K562 (cell line): ENCODE results near the gene NREP. TPM values are rescaled to one million over a fixed set of nuclear protein-coding genes. Genes with fewer than 3 reads are reported as not detected.

Source experiments
- ATAC-seq: fragments of 200-7000 bp; cut with Tn5 transposase; 3 replicates; pipeline ENCODE4 v1.9.1; 2020; ENCODE audit warnings: moderate library complexity
- BruUV-seq: library from RNA; stranded (reverse); fragments of 400-500 nt; replicated peaks from 2 replicates; lab custom pipeline; 2021; lab: Mats Ljungman, UMichigan
- CTCF ChIA-PET: fragments of 300-600 bp; formaldehyde crosslinking; extraction: SDS; loops from one replicate; lab custom pipeline; 2021; ENCODE audit warnings: low intra/inter-chr PET ratio; lab: Yijun Ruan, JAX
- POLR2A ChIA-PET: fragments of 300-600, 350-650 bp; sonication (Branson Sonifier 250); formaldehyde crosslinking; extraction: SDS; loops from one replicate; lab custom pipeline; 2021; ENCODE audit warnings: antibody characterized with exemption, inconsistent platforms; lab: Yijun Ruan, JAX
- DNase-seq, 4 experiments: peaks; one replicate each; pipeline versions ENCODE4 v3.0.0 to v3.0.0-alpha.2; 2011 to 2018; ENCODE audit warnings: low spot score in 3 of 4, mixed read lengths in 3 of 4; ENCODE audit errors: extremely low read depth in 1 of 4
- FAIRE-seq: peaks from 2 replicates; lab custom pipeline; 2011; peaks lifted over from hg19 to GRCh38; lab: Jason Lieb, UNC
- H2AFZ ChIP-seq: 2 replicates; pipeline ENCODE4 v1.6.0; 2011; ENCODE audit warnings: low read depth, low read length, control low read depth, inconsistent platforms
- H3K27ac ChIP-seq: fragments of 200-600 bp; 3 replicates; pipeline ENCODE4 v1.8.0; 2011; ENCODE audit warnings: low read depth, mild to moderate bottlenecking, control low read depth, inconsistent platforms, low read length, moderate library complexity, mixed read lengths; ENCODE audit errors: extremely low read depth
- H3K27me3 ChIP-seq, 2 experiments: fragments of 300-600 bp in 1 of 2; 2 replicates in 1 of 2; 3 replicates in 1 of 2; pipeline versions ENCODE4 v1.6.0 to v1.8.0; 2011; ENCODE audit warnings: inconsistent platforms in 2 of 2, low read length in 2 of 2, mild to moderate bottlenecking in 1 of 2, mixed read lengths in 1 of 2, moderate library complexity in 1 of 2; ENCODE audit not compliant: control insufficient read depth in 2 of 2, insufficient read depth in 2 of 2
- H3K36me3 ChIP-seq: fragments of 300-600 bp; 3 replicates; pipeline ENCODE4 v1.8.0; 2011; ENCODE audit warnings: mild to moderate bottlenecking, low read length, inconsistent platforms; ENCODE audit not compliant: control insufficient read depth, insufficient read depth
- H3K4me1 ChIP-seq, 2 experiments: fragments of 200-600 bp in 1 of 2; replicated peaks in 1 of 2; 2 replicates in 1 of 2; 3 replicates in 1 of 2; pipeline versions ENCODE4 v1.5.1 to v1.8.0; 2011; ENCODE audit warnings: inconsistent platforms in 2 of 2, low read length in 2 of 2, mild to moderate bottlenecking in 1 of 2, mixed read lengths in 1 of 2, moderate library complexity in 1 of 2; ENCODE audit not compliant: control insufficient read depth in 2 of 2, insufficient read depth in 2 of 2
- H3K4me2 ChIP-seq: 2 replicates; pipeline ENCODE4 v1.6.1; 2011; ENCODE audit warnings: low read length, control low read depth, inconsistent platforms, mixed read lengths; ENCODE audit not compliant: insufficient read depth
- H3K4me3 ChIP-seq: fragments of 200-600 bp; sonication (generic), shearing (Covaris generic); 2 replicates; pipeline ENCODE4 v1.5.1; 2016; ENCODE audit warnings: control low read depth, inconsistent platforms
- H3K79me2 ChIP-seq: fragments of 200-600 bp; 3 replicates; pipeline ENCODE4 v1.8.0; 2011; ENCODE audit warnings: low read length, inconsistent platforms; ENCODE audit not compliant: control insufficient read depth, insufficient read depth
- H3K9ac ChIP-seq, 2 experiments: 2 replicates each; pipeline versions ENCODE4 v1.6.0 to v1.6.1; 2011; ENCODE audit warnings: low read depth in 2 of 2, low read length in 2 of 2, control low read depth in 1 of 2, inconsistent platforms in 1 of 2, mild to moderate bottlenecking in 1 of 2, mixed read lengths in 1 of 2; ENCODE audit not compliant: insufficient read depth in 1 of 2
- H3K9me1 ChIP-seq: one replicate; pipeline ENCODE4 v1.6.0; 2011; ENCODE audit warnings: inconsistent platforms, mild to moderate bottlenecking, low read length, moderate library complexity; ENCODE audit not compliant: control insufficient read depth, insufficient read depth
- H3K9me3 ChIP-seq: replicated peaks from 2 replicates; pipeline ENCODE4 v1.5.1; 2011; ENCODE audit warnings: low read depth, low read length, inconsistent platforms; ENCODE audit not compliant: control insufficient read depth, insufficient read depth
- H4K20me1 ChIP-seq: replicated peaks from 2 replicates; pipeline ENCODE4 v1.6.1; 2011; ENCODE audit warnings: low read length, inconsistent platforms, mixed read lengths; ENCODE audit not compliant: control insufficient read depth, insufficient read depth
- CGGBP1 ChIP-seq: fragments of 250-450 bp; sonication (Bioruptor Pico); IDR thresholded peaks from 2 replicates; pipeline ENCODE4 v1.9.0; 2021; ENCODE audit warnings: mild to moderate bottlenecking
- ESRRB ChIP-seq: fragments of 250-450 bp; sonication (Bioruptor Pico); IDR thresholded peaks from 2 replicates; pipeline ENCODE4 v1.5.0; 2020; ENCODE audit warnings: mild to moderate bottlenecking, moderate library complexity, borderline replicate concordance
- FOXA1 ChIP-seq: fragments of 450-650 bp; IDR thresholded peaks from 2 replicates; pipeline ENCODE4 v1.6.1; 2016; ENCODE audit warnings: mild to moderate bottlenecking, borderline replicate concordance
- FOXP1 ChIP-seq: sonication (generic); formaldehyde crosslinking; IDR thresholded peaks from 2 replicates; pipeline ENCODE4 v1.8.0; 2022; ENCODE audit warnings: mild to moderate bottlenecking, missing genetic modification reagents
- IRF1 ChIP-seq: sonication (generic); formaldehyde crosslinking; IDR thresholded peaks from 2 replicates; pipeline ENCODE4 v1.8.0; 2022; ENCODE audit warnings: missing genetic modification reagents, mild to moderate bottlenecking, borderline replicate concordance
- MLLT1 ChIP-seq, 2 experiments: fragments of 450-650 bp; IDR thresholded peaks; 2 replicates each; pipeline ENCODE4 v1.6.1; 2016
- MNT ChIP-seq, 2 experiments: fragments of 450-650 bp; conservative IDR thresholded peaks; 2 replicates each; pipeline ENCODE4 v1.6.1; 2017; ENCODE audit warnings: mild to moderate bottlenecking in 2 of 2, moderate library complexity in 2 of 2
- MXI1 ChIP-seq: IDR thresholded peaks from 2 replicates; pipeline ENCODE4 v1.6.1; 2011; ENCODE audit warnings: low read depth, mild to moderate bottlenecking, improper control_type of control experiment, low read length
- NFE2L1 ChIP-seq: fragments of 450-650 bp; IDR thresholded peaks from 2 replicates; pipeline ENCODE4 v1.6.1; 2016; ENCODE audit warnings: missing genetic modification characterization, low read depth, mild to moderate bottlenecking, missing compliant biosample characterization, moderate library complexity, borderline replicate concordance
- RNF2 ChIP-seq: sonication (generic); IDR thresholded peaks from 2 replicates; pipeline ENCODE4 v1.6.1; 2016
- SIRT6 ChIP-seq: IDR thresholded peaks from one replicate; pipeline ENCODE4 v1.6.1; 2012; ENCODE audit warnings: low read depth, mild to moderate bottlenecking, control low read depth, inconsistent platforms, low read length, moderate library complexity
- SMARCC2 ChIP-seq: fragments of 450-650 bp; IDR thresholded peaks from 2 replicates; pipeline ENCODE4 v1.6.1; 2017; ENCODE audit warnings: antibody characterized with exemption, moderate library complexity, mild to moderate bottlenecking, low read depth
- TCF7L2 ChIP-seq: fragments of 150-350 bp; IDR thresholded peaks from 2 replicates; pipeline ENCODE4 v1.6.1; 2016; ENCODE audit warnings: low read depth, mild to moderate bottlenecking, low read length, moderate library complexity
- TSC22D4 ChIP-seq: fragments of 450-650 bp; IDR thresholded peaks from 2 replicates; pipeline ENCODE4 v1.6.1; 2016; ENCODE audit warnings: missing genetic modification characterization, missing biosample characterization, control low read depth
- ZBTB9 ChIP-seq: fragments of 450-650 bp; formaldehyde crosslinking; IDR thresholded peaks from 2 replicates; pipeline ENCODE4 v1.4.0; 2020; ENCODE audit warnings: mild to moderate bottlenecking, moderate library complexity
- ZNF124 ChIP-seq: sonication (generic); formaldehyde crosslinking; IDR thresholded peaks from 2 replicates; pipeline ENCODE4 v1.8.1; 2022; ENCODE audit warnings: missing genetic modification reagents
- ZNF174 ChIP-seq: fragments of 250-450 bp; sonication (Bioruptor Pico); IDR thresholded peaks from 2 replicates; pipeline ENCODE4 v1.4.0; 2020; ENCODE audit warnings: mild to moderate bottlenecking
- ZNF212 ChIP-seq: fragments of 450-650 bp; formaldehyde crosslinking; IDR thresholded peaks from 2 replicates; pipeline ENCODE4 v1.4.0; 2020; ENCODE audit warnings: mild to moderate bottlenecking
- ZNF766 ChIP-seq: fragments of 200-800 bp; sonication (Bioruptor generic); conservative IDR thresholded peaks from 2 replicates; pipeline ENCODE4 v1.6.1; 2016; ENCODE audit warnings: missing genetic modification characterization, missing compliant biosample characterization
- WGBS: fragments of 100-300 bp; shearing (Covaris generic); methylation state at CpG from one replicate; pipeline ENCODE4 v1.1.6; 2016; ENCODE audit warnings: low coverage, mixed read lengths; ENCODE audit not compliant: insufficient coverage; ENCODE audit errors: missing lambda C conversion rate; 5-methylcytosine and 5-hydroxymethylcytosine counted together
- in situ Hi-C: fragments of 300-500 bp; cut with MboI; formaldehyde crosslinking; loops from 4 replicates; pipeline ENCODE4 v1.15.0; 2018; ENCODE audit warnings: inconsistent platforms, mixed read lengths
- intact Hi-C: fragments of 100-400 bp; cut with micrococcal nuclease; formaldehyde crosslinking; loops from 2 replicates; pipeline ENCODE4 v1.14.2; 2022
- polyA plus RNA-seq, 8 experiments: library from polyadenylated mRNA; depleted of rRNA in 4 of 8; stranded (reverse) in 5 of 8; unstranded in 3 of 8; fragments of >200 nt; fragmentation: Nextera tagmentation in 2 of 8; fragmentation: Illumina TruSeq in 1 of 8; extraction: Ambion mirVana in 2 of 8; extraction: Trizol in 1 of 8; gene quantifications; 2 replicates each; pipeline versions ENCODE4 v1.2.1 to v1.2.3, GENCODE V29; 2011 to 2014; ENCODE audit warnings: inconsistent platforms in 1 of 8, missing spikeins in 1 of 8
- total RNA-seq, 7 experiments: library from RNA; depleted of rRNA in 6 of 7; stranded (reverse); fragments of >200 nt in 6 of 7; fragmentation: Illumina TruSeq in 2 of 7; extraction: Trizol in 2 of 7; gene quantifications; 2 replicates each; pipeline versions ENCODE4 v1.2.1 to v1.2.3, GENCODE V29; 2011 to 2021; ENCODE audit warnings: low replicate concordance in 1 of 7

Gene NREP
- total and polyA plus RNA-seq, 9 of the 15 experiments (the other 6 are each of a cell fraction or from before 2014, with no cell fraction given): 0.08 to 0.58 (median 0.23) TPM; not detected in 1

- Histone ChIP-seq H3K4me2 (no peak overlapping the region), H3K4me1 (peaks cover 0 to 10% of the 10 kb centered on the region in 2 experiments; a peak in 2 of 5 replicates), H3K27me3 (peaks cover 0 to 5% of the 10 kb centered on the region in 2 experiments; a peak in 1 of 5 replicates), H3K79me2 (no peaks in the 10 kb centered on the region), H2AFZ (no peak overlapping the region), H3K27ac (no peak overlapping the region), H3K4me3 (no peak overlapping the region), H4K20me1 (no peaks in the 10 kb centered on the region), H3K9me3 (no peaks in the 10 kb centered on the region), H3K36me3 (no peaks in the 10 kb centered on the region), H3K9ac (no peak overlapping the region), H3K9me1 (no peaks in the 10 kb centered on the region)
- no TSS peak for BruUV-seq
- ChIA-PET POLR2A (no interaction called here), CTCF (no interaction called here)
- no peak for TF ChIP-seq ZNF174 (CRISPR knock-in tag)
- TF ChIP-seq RNF2: no peak
- TF ChIP-seq SMARCC2: no peak
- no peak for TF ChIP-seq IRF1 (CRISPR knock-in tag)
- no peak for TF ChIP-seq ZNF766 (CRISPR knock-in tag)
- TF ChIP-seq FOXA1: no peak
- TF ChIP-seq ZNF124 (CRISPR knock-in tag): no peak
- TF ChIP-seq MLLT1 (IDR thresholded peaks at IDR 0.05): no peak
- TF ChIP-seq NFE2L1 (tag): no peak
- no peak for TF ChIP-seq ZBTB9 (CRISPR knock-in tag)
- no peak for TF ChIP-seq SIRT6
- no peak for TF ChIP-seq TCF7L2
- no peak for TF ChIP-seq TSC22D4 (tag)
- no peak for TF ChIP-seq ESRRB
- TF ChIP-seq CGGBP1 (CRISPR knock-in tag): no peak
- no peak for TF ChIP-seq MNT (conservative IDR thresholded peaks at IDR 0.05)
- no peak for TF ChIP-seq MXI1
- no peak for TF ChIP-seq FOXP1 (CRISPR knock-in tag)
- TF ChIP-seq ZNF212 (CRISPR knock-in tag): no peak
- ATAC-seq: no peak
- FAIRE-seq: no peak
- WGBS: 1% methylated on average over 8 of the region's 8 CpGs
- no peak for DNase-seq
- intact Hi-C loops: no loop called here
- in situ Hi-C loops: no loop called here
Observed at GRCh38 chr5:111755345-111755941, 1.6 kb downstream of the NREP start.
